Retinal pigment epithelial cell (primary cell): ENCODE measurements around the gene TRIP6.
"Not testable (repeated sequence)": the region's sequence is repeated elsewhere in the genome, so short reads cannot be mapped to it uniquely, and the experiment has no call there.

Experiments used
- DNase-seq: peaks from one replicate; pipeline ENCODE4 v3.0.0-alpha.2; 2010; ENCODE audit warnings: low read depth
- H3K4me3 ChIP-seq: 2 replicates; pipeline ENCODE4 v1.5.1; 2011; ENCODE audit warnings: mild to moderate bottlenecking, low read length, control low read depth, moderate library complexity
- TF ChIP-seq, protein P1 (sequence below): conservative IDR thresholded peaks from 2 replicates; pipeline ENCODE4 v1.5.1; 2011; ENCODE audit warnings: low read depth, low read length, control low read depth, inconsistent platforms

The TRIP6 gene

DNA sequence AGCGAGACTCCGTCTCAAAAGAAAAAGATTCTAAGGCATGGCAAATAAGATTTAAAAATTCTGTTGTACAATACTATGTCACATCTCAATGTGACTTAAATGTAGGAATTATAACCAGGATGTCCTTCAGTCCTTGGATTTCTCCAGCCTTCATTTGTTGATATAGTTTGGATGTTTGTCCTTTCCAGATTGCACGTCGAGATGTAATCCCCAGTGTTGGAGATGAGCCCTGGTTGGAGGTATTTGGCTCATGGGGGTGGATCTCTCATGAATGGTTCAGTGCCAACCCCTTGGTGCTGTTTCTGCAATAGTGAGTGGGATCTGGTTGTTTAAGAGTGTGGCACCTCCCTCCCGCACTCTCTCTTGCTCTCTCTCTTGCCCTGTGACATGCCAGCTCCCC lies 41.3 kb downstream of the TRIP6 start:
- no peak overlapping the region for H3K4me3 ChIP-seq
- DNase-seq = no peak
- TF ChIP-seq, protein P1, sequence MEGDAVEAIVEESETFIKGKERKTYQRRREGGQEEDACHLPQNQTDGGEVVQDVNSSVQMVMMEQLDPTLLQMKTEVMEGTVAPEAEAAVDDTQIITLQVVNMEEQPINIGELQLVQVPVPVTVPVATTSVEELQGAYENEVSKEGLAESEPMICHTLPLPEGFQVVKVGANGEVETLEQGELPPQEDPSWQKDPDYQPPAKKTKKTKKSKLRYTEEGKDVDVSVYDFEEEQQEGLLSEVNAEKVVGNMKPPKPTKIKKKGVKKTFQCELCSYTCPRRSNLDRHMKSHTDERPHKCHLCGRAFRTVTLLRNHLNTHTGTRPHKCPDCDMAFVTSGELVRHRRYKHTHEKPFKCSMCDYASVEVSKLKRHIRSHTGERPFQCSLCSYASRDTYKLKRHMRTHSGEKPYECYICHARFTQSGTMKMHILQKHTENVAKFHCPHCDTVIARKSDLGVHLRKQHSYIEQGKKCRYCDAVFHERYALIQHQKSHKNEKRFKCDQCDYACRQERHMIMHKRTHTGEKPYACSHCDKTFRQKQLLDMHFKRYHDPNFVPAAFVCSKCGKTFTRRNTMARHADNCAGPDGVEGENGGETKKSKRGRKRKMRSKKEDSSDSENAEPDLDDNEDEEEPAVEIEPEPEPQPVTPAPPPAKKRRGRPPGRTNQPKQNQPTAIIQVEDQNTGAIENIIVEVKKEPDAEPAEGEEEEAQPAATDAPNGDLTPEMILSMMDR = no peak

DNA sequence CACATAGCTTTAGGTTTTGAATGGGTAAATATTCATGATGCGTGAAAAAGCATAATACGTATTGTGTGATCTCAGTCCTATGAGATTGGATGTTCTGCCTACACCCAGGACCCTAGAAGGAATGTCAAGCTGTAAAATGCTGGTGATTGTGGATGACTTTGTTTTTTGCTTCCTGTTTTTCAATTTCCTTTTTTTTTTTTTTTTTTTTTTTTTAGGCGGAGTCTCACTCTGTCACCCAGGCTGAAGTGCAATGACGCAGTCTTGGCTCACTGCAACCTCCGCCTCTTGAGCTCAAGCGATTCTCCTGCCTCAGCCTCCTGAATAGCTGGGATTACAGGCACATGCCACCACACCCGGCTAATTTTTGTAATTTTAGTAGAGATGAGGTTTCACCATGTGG lies 43.3 kb downstream of the TRIP6 start:
- DNase-seq, H3K4me3 ChIP-seq: not testable (repeated sequence)

GRCh38 chr7:100911484-100911883 lies 44.3 kb downstream of the TRIP6 start:
- DNase-seq = no peak
- TF ChIP-seq, protein P1 = no peak
- H3K4me3 ChIP-seq = no peak overlapping the region

DNA sequence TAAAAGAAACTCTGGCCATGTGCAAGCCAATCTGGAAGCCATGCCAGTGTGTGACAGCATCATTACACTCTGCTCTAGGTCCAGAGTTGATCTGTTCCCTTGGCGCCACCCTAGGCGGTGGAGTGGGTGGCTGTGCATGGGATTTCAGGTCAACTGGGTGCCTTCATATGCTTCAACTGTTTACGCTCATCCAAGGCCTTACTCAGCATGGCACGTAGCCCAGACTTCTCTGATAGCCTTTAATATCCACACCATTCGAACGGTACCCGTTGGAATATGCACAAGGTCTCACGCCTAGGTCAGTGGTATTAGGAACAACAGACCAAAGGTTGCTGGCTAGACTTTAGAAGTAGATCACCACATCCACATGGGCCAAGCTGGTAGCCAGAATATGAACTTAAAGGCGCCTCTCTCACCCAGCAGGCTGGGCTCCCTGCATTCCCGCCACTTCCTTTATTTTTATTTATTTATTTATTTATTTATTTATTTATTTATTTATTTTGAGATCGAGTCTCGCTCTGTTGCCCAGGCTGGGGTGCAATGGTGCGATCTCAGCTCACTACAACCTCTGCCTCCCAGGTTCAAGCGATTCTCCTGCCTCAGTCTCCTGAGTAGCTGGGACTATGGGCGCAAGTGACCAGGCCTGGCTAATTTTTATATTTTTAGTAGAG lies 47.2 kb downstream of the TRIP6 start:
- DNase-seq = no peak
- TF ChIP-seq, protein P1 = no peak
- H3K4me3 ChIP-seq = no peak overlapping the region

DNA sequence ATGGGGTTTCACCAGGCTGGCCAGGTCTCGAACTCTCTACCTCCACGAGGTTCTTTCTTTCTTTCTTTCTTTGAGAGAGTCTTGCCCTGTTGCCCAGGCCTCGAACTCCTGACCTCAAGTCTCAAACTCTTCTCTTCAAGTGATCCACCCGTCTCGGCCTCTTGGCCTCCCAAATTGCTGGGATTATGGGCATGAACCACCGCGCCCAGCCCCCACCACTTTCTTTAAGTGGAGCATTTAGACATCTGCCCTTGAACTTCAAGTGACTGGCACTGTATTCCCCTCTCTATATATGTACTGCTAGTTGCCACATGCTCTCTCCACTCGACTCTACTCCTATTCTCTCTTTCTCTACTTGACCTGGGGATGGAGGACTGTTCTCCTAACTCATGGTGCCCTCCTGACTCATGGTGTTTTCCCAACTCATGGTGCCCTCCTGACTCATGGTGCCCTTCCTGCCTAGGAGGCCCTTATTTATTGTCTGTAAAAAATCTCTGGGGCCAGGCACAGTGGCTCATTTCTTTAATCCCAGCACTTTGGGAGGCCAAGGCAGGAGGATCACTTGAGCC lies 47.8 kb downstream of the TRIP6 start:
- TF ChIP-seq, protein P1 = no peak
- no peak for DNase-seq
- no peak overlapping the region for H3K4me3 ChIP-seq

DNA sequence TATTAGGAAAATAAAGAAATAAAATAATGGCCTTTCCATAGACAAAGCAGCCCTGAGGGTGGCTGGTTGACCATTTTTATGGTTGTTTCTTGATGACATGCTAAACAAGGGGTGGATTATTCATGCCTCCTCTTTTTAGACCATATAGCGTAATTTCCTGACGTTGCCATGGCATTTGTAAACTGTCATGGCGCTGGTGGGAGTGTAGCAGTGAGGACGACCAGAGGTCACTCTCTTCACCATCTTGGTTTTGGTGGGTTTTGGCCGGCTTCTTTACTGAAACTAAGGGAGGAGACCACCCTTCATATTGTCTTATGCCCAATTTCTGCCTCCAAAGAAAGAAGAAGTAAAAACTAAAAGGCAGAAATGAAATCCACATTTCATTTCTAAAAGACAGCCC lies 52.1 kb downstream of the TRIP6 start:
- DNase-seq, H3K4me3 ChIP-seq: not testable (repeated sequence)

DNA sequence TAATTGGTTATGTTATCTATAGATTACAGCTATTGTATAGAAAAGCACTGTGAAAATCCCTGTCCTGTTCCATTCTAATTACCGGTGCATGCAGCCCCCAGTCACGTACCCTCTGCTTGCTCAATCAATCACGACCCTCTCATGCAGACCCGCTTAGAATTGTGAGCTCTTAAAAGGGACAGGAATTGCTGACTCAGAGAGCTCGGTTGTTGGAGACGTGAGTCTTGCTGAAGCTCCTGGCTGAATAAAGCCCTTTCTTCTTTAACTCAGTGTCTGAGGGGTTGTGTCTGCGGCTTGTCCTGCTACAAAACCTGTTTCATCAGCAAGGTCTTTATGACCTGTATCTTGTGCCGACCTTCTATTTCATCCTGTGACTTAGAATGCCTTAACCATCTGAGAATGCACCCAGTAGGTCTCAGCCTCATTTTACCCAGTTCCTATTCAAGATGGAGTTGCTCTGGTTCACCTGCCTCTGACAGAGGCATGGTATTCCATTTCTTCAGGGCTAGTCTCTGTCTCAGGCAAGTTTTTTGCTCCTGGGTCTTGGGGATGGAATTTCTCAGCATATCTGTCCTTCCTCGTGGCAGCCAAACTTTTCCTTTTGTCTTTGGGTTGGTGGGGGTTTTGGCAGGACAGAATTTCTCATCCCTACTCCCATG lies 52.7 kb downstream of the TRIP6 start:
- DNase-seq, H3K4me3 ChIP-seq: not testable (repeated sequence)

DNA sequence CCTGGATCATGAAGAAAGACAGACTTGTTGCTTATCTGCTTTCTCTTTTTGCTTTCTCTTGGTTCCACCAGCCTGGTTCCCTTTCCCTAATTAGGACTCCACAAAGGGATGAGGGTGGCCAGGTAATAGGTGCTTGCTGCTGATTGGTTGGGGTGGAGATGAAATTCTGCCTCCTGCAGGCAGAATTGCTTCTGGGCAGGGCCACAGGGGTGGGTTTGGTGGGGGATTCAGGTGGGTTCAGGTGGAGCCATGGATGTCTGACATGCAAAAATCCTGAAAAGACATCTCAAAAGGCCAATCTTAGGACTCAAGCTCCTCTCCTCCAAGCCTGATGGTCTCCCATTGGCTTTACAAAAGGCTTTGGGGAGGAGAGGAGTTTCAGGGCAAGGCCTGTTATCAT lies 53.9 kb downstream of the TRIP6 start:
- no peak for DNase-seq
- H3K4me3 ChIP-seq = no peak overlapping the region
- TF ChIP-seq, protein P1 = no peak
